ENCODE measurements around the gene SHISAL1. TPM values are rescaled to one million over a fixed set of nuclear protein-coding genes. Genes with fewer than 3 reads are reported as not detected.

Gene SHISAL1
- total and polyA plus RNA-seq, 2 donors (not counting 3 experiments of a cell fraction or from before 2014, with no cell fraction given): 0.01 to 0.07 TPM

DNA sequence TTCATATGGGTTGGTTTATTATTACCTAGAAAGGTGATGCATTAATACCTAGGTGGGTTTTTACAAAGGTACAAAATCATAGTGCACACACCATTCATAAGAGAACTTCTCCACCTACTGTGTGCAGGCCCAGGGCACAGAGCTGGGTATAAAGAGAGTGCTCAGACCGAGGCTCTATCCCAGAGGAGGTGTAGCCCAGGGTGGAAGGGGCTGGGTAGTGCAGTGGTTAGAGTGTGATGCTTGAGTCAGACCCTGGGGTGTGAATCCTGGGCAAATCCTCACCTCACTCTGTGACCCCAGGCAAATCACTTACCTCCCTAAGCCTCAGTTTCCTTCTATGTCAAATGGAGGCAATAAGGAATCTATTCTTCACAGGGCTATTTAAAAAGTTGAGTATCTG, 99.8 kb downstream of the SHISAL1 start:
- no TSS peak for BruUV-seq (replicated peaks)
- Histone ChIP-seq H3K9me1 (replicated peaks; ENCODE audit: control insufficient read depth, extremely low read depth, insufficient read depth, low read length) (no peaks in the 10 kb centered on the region), H3K27me3 (ENCODE audit: control insufficient read depth in 2 of 2, insufficient read depth in 2 of 2, low read length in 2 of 2) (no peaks in the 10 kb centered on the region), H3K79me2 (ENCODE audit: control insufficient read depth, insufficient read depth, low read length) (no peaks in the 10 kb centered on the region), H3K4me1 (ENCODE audit: control insufficient read depth, extremely low read depth, insufficient read depth, low read length) (no peaks in the 10 kb centered on the region), H3K9ac (replicated peaks; ENCODE audit: extremely low read depth, insufficient read depth, low read length) (no peak overlapping the region), H3K27ac (ENCODE audit: insufficient read depth, low read depth, low read length) (no peak overlapping the region), H4K20me1 (replicated peaks; ENCODE audit: control insufficient read depth, extremely low read depth, insufficient read depth, low read length) (no peaks in the 10 kb centered on the region), H3K36me3 (ENCODE audit: control insufficient read depth in 2 of 2, extremely low read depth in 1 of 2, insufficient read depth in 2 of 2, low read length in 2 of 2) (no peaks in the 10 kb centered on the region), H3K9me3 (replicated peaks; ENCODE audit: control insufficient read depth, insufficient read depth, low read length) (no peaks in the 10 kb centered on the region), H2AFZ (ENCODE audit: low read depth, low read length) (no peak overlapping the region), H3K4me3 (replicated peaks in 1 of 3; ENCODE audit: insufficient read depth in 1 of 3, low read depth in 1 of 3, low read length in 3 of 3) (no peak overlapping the region), H3K4me2 (ENCODE audit: insufficient read depth, low read length) (no peak overlapping the region)
- dilution Hi-C loops (cut with MboI; ENCODE audit: extremely low pct_ligation_motif_present, low sequenced_read_pairs): no loop called here
- CTCF ChIA-PET: no interaction called here
- intact Hi-C loops (cut with micrococcal nuclease): no loop called here
- POLR2A ChIA-PET: no interaction called here
- no peak for DNase-seq (ENCODE audit: low read depth, low spot score)
- FAIRE-seq: no peak
- TF ChIP-seq POLR2A (IDR thresholded peaks at IDR 0.05; ENCODE audit: low read depth, low read length): no peak
- TF ChIP-seq, protein P1, sequence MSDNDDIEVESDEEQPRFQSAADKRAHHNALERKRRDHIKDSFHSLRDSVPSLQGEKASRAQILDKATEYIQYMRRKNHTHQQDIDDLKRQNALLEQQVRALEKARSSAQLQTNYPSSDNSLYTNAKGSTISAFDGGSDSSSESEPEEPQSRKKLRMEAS (IDR thresholded peaks at IDR 0.05; ENCODE audit: insufficient read depth, insufficient read length): no peak
- TF ChIP-seq POLR2AphosphoS5 (IDR thresholded peaks at IDR 0.05; ENCODE audit: insufficient read depth, low read depth, low read length): no peak
- TF ChIP-seq GATA2 (IDR thresholded peaks at IDR 0.05; ENCODE audit: insufficient read depth, insufficient read length, low read depth, low read length): no peak
- no peak for TF ChIP-seq EZH2 (IDR thresholded peaks at IDR 0.05; ENCODE audit: borderline replicate concordance, low read depth, low read length, severe bottlenecking)
- no peak for TF ChIP-seq MYC (IDR thresholded peaks at IDR 0.05; ENCODE audit: low read depth, low read length)
- TF ChIP-seq, protein P2, sequence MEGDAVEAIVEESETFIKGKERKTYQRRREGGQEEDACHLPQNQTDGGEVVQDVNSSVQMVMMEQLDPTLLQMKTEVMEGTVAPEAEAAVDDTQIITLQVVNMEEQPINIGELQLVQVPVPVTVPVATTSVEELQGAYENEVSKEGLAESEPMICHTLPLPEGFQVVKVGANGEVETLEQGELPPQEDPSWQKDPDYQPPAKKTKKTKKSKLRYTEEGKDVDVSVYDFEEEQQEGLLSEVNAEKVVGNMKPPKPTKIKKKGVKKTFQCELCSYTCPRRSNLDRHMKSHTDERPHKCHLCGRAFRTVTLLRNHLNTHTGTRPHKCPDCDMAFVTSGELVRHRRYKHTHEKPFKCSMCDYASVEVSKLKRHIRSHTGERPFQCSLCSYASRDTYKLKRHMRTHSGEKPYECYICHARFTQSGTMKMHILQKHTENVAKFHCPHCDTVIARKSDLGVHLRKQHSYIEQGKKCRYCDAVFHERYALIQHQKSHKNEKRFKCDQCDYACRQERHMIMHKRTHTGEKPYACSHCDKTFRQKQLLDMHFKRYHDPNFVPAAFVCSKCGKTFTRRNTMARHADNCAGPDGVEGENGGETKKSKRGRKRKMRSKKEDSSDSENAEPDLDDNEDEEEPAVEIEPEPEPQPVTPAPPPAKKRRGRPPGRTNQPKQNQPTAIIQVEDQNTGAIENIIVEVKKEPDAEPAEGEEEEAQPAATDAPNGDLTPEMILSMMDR (IDR thresholded peaks at IDR 0.05; ENCODE audit: extremely low read depth in 1 of 2, insufficient read depth in 1 of 2, low read depth in 1 of 2, low read length in 2 of 2): no peak
- no peak for TF ChIP-seq JUN (IDR thresholded peaks at IDR 0.05; ENCODE audit: borderline replicate concordance, insufficient read depth, insufficient read length, low read depth)
- no peak for TF ChIP-seq FOS (IDR thresholded peaks at IDR 0.05; ENCODE audit: borderline replicate concordance, insufficient read depth, low read length)
